HepG2 (cell line): ENCODE data around the gene FETUB. TPM values are rescaled to one million over a fixed set of nuclear protein-coding genes. Genes with fewer than 3 reads are reported as not detected.
A peak's percentile ranks its signal among the peaks of the same experiment; 100 is the strongest.

Source experiments
- ARID2 ChIP-seq: sonication (generic); formaldehyde crosslinking; IDR thresholded peaks from 2 replicates; pipeline ENCODE4 v1.8.1; 2022; ENCODE audit warnings: mild to moderate bottlenecking, missing genetic modification reagents, borderline replicate concordance
- ARNTL ChIP-seq: sonication (generic); formaldehyde crosslinking; IDR thresholded peaks from 2 replicates; pipeline ENCODE4 v1.4.0; 2020; ENCODE audit warnings: mild to moderate bottlenecking, missing genetic modification reagents
- CREB1 ChIP-seq, 2 experiments: fragments of 450-650 bp in 1 of 2; IDR thresholded peaks; 2 replicates each; pipeline ENCODE4 v1.6.1; 2016 to 2017; ENCODE audit warnings: control low read depth in 1 of 2, mild to moderate bottlenecking in 1 of 2, missing compliant biosample characterization in 1 of 2, missing genetic modification characterization in 1 of 2
- FOXA1 ChIP-seq, 2 experiments: fragments of 450-650 bp in 1 of 2; sonication (generic) in 1 of 2; formaldehyde crosslinking in 1 of 2; IDR thresholded peaks; 2 replicates each; pipeline versions ENCODE4 v1.4.0 to v1.6.1; 2016 to 2020; ENCODE audit warnings: missing genetic modification reagents in 1 of 2
- FOXK1 ChIP-seq: sonication (generic); formaldehyde crosslinking; IDR thresholded peaks from 2 replicates; pipeline ENCODE4 v1.4.0; 2020; ENCODE audit warnings: low read depth, missing genetic modification reagents, borderline replicate concordance
- FOXP1 ChIP-seq, 2 experiments: fragments of 450-650 bp in 1 of 2; IDR thresholded peaks; 2 replicates each; pipeline ENCODE4 v1.6.1; 2017 to 2018; ENCODE audit warnings: antibody characterized with exemption in 1 of 2
- GTF2F1 ChIP-seq: fragments of 150-350 bp; IDR thresholded peaks from 2 replicates; pipeline ENCODE4 v1.6.1; 2014; ENCODE audit warnings: low read length
- HNRNPK ChIP-seq: fragments of 200-400 bp; formaldehyde crosslinking; IDR thresholded peaks from 2 replicates; pipeline ENCODE4 v1.6.1; 2018; ENCODE audit warnings: low read length, low read depth, moderate library complexity, mild to moderate bottlenecking; ENCODE audit not compliant: poor library complexity, severe bottlenecking
- KAT8 ChIP-seq: IDR thresholded peaks from 2 replicates; pipeline ENCODE4 v1.6.1; 2016; ENCODE audit warnings: missing genetic modification reagents, missing compliant biosample characterization
- MBD4 ChIP-seq: IDR thresholded peaks from 2 replicates; pipeline ENCODE4 v1.6.1; 2012; ENCODE audit warnings: low read length, inconsistent platforms, borderline replicate concordance
- PLSCR1 ChIP-seq: sonication (generic); formaldehyde crosslinking; IDR thresholded peaks from 2 replicates; pipeline ENCODE4 v1.5.0; 2020; ENCODE audit warnings: missing genetic modification reagents, mild to moderate bottlenecking, borderline replicate concordance
- RFX1 ChIP-seq: fragments of 450-650 bp; IDR thresholded peaks from 2 replicates; pipeline ENCODE4 v1.6.1; 2017
- SMAD1 ChIP-seq: sonication (generic); formaldehyde crosslinking; IDR thresholded peaks from 2 replicates; pipeline ENCODE4 v1.4.0; 2020; ENCODE audit warnings: missing genetic modification reagents, low read depth, mild to moderate bottlenecking, borderline replicate concordance
- SSRP1 ChIP-seq: IDR thresholded peaks from 2 replicates; pipeline ENCODE4 v1.6.1; 2016; ENCODE audit warnings: control low read depth
- TP53 ChIP-seq: sonication (generic); formaldehyde crosslinking; conservative IDR thresholded peaks from 2 replicates; pipeline ENCODE4 v1.4.0; 2020; ENCODE audit warnings: missing genetic modification reagents
- XBP1 ChIP-seq: sonication (generic); formaldehyde crosslinking; IDR thresholded peaks from 2 replicates; pipeline ENCODE4 v1.5.0; 2020; ENCODE audit warnings: missing genetic modification reagents
- ZBTB42 ChIP-seq: sonication (generic); formaldehyde crosslinking; IDR thresholded peaks from 2 replicates; pipeline ENCODE4 v1.5.0; 2020; ENCODE audit warnings: mild to moderate bottlenecking, missing genetic modification reagents
- ZNF24 ChIP-seq: fragments of 450-650 bp; IDR thresholded peaks from 2 replicates; pipeline ENCODE4 v1.6.1; 2017; ENCODE audit warnings: antibody characterized with exemption, mild to moderate bottlenecking
- ZNF256 ChIP-seq: sonication (generic); formaldehyde crosslinking; conservative IDR thresholded peaks from 2 replicates; pipeline ENCODE4 v1.4.0; 2020; ENCODE audit warnings: missing genetic modification reagents
- ZNF282 ChIP-seq: fragments of 450-650 bp; IDR thresholded peaks from 2 replicates; pipeline ENCODE4 v1.6.1; 2018; ENCODE audit not compliant: partially characterized antibody
- ZNF33A ChIP-seq: sonication (generic); formaldehyde crosslinking; IDR thresholded peaks from 2 replicates; pipeline ENCODE4 v1.5.1; 2020; ENCODE audit warnings: missing genetic modification reagents, mild to moderate bottlenecking, moderate library complexity, borderline replicate concordance
- ZNF766 ChIP-seq: sonication (generic); formaldehyde crosslinking; IDR thresholded peaks from 2 replicates; pipeline ENCODE4 v1.5.0; 2020; ENCODE audit warnings: missing genetic modification reagents, borderline replicate concordance
- ZNF816 ChIP-seq: sonication (generic); formaldehyde crosslinking; IDR thresholded peaks from 2 replicates; pipeline ENCODE4 v1.8.0; 2022; ENCODE audit warnings: missing genetic modification reagents, mild to moderate bottlenecking, borderline replicate concordance
- polyA plus RNA-seq, 8 experiments: library from polyadenylated mRNA; depleted of rRNA in 3 of 8; stranded (reverse) in 7 of 8; unstranded in 1 of 8; fragments of >200 nt; fragmentation: Illumina TruSeq in 4 of 8; extraction: Trizol in 4 of 8; gene quantifications; 2 replicates each; pipeline versions ENCODE4 v1.2.1 to v1.2.3, GENCODE V29; 2011 to 2016; ENCODE audit warnings: low read depth in 4 of 8, missing spikeins in 1 of 8, mixed read lengths in 1 of 8; ENCODE audit not compliant: insufficient read depth in 1 of 8
- total RNA-seq, 5 experiments: library from RNA; depleted of rRNA; stranded (reverse); fragments of >200 nt; fragmentation: Illumina TruSeq; extraction: Trizol; gene quantifications; 2 replicates each; pipeline ENCODE4 v1.2.3, GENCODE V29; 2016; ENCODE audit warnings: low read depth in 1 of 5
- TF ChIP-seq, protein P1 (sequence below): conservative IDR thresholded peaks from 2 replicates; pipeline ENCODE4 v1.6.1; 2018; ENCODE audit warnings: missing genetic modification reagents
- TF ChIP-seq, protein P2 (sequence below): sonication (generic); formaldehyde crosslinking; conservative IDR thresholded peaks from 2 replicates; pipeline ENCODE4 v1.4.0; 2020; ENCODE audit warnings: missing genetic modification reagents
- TF ChIP-seq, protein P3 (sequence below): sonication (generic); formaldehyde crosslinking; IDR thresholded peaks from 2 replicates; pipeline ENCODE4 v1.8.0; 2022; ENCODE audit warnings: mild to moderate bottlenecking, missing genetic modification reagents

The FETUB gene
- total and polyA plus RNA-seq, 2 of the 13 experiments (the other 11 are each of a cell fraction or from before 2014, with no cell fraction given) = 2.1 to 4.4 TPM

GRCh38 chr3:186621894-186622650 is 18.1 kb upstream of the FETUB start (continued):
- TF ChIP-seq, protein P1, sequence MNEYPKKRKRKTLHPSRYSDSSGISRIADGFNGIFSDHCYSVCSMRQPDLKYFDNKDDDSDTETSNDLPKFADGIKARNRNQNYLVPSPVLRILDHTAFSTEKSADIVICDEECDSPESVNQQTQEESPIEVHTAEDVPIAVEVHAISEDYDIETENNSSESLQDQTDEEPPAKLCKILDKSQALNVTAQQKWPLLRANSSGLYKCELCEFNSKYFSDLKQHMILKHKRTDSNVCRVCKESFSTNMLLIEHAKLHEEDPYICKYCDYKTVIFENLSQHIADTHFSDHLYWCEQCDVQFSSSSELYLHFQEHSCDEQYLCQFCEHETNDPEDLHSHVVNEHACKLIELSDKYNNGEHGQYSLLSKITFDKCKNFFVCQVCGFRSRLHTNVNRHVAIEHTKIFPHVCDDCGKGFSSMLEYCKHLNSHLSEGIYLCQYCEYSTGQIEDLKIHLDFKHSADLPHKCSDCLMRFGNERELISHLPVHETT (CRISPR knock-in tag) = no peak
- TF ChIP-seq SSRP1 (peak; percentile 80), GTF2F1 (no peak), ZNF33A (CRISPR knock-in tag) (no peak), TP53 (CRISPR knock-in tag) (no peak), MBD4 (no peak), FOXP1 (IDR thresholded peaks at IDR 0.05) (no peak), FOXP1 (CRISPR knock-in tag; IDR thresholded peaks at IDR 0.05) (0 out of 2 replicates have a peak, but pooled peaks have one; percentile 2), ZNF766 (CRISPR knock-in tag) (no peak), HNRNPK (no peak), KAT8 (CRISPR knock-in tag) (peak; percentile 0; the same call in 1 of the 2 replicates), RFX1 (no peak), ZNF282 (no peak), ARID2 (CRISPR knock-in tag) (no peak), ARNTL (CRISPR knock-in tag) (no peak), FOXK1 (CRISPR knock-in tag) (no peak), PLSCR1 (CRISPR knock-in tag) (no peak), FOXA1 (IDR thresholded peaks at IDR 0.05) (no peak), FOXA1 (CRISPR knock-in tag; IDR thresholded peaks at IDR 0.05) (no peak), SMAD1 (CRISPR knock-in tag) (no peak), ZBTB42 (no peak), XBP1 (CRISPR knock-in tag) (no peak), CREB1 (IDR thresholded peaks at IDR 0.05) (no peak), CREB1 (CRISPR knock-in tag; IDR thresholded peaks at IDR 0.05) (no peak), ZNF256 (CRISPR knock-in tag) (no peak), ZNF24 (no peak), ZNF816 (CRISPR knock-in tag) (peak; percentile 16; the same call in 1 of the 2 replicates)
- TF ChIP-seq, protein P2, sequence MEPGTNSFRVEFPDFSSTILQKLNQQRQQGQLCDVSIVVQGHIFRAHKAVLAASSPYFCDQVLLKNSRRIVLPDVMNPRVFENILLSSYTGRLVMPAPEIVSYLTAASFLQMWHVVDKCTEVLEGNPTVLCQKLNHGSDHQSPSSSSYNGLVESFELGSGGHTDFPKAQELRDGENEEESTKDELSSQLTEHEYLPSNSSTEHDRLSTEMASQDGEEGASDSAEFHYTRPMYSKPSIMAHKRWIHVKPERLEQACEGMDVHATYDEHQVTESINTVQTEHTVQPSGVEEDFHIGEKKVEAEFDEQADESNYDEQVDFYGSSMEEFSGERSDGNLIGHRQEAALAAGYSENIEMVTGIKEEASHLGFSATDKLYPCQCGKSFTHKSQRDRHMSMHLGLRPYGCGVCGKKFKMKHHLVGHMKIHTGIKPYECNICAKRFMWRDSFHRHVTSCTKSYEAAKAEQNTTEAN (CRISPR knock-in tag) = no peak
- TF ChIP-seq, protein P3, sequence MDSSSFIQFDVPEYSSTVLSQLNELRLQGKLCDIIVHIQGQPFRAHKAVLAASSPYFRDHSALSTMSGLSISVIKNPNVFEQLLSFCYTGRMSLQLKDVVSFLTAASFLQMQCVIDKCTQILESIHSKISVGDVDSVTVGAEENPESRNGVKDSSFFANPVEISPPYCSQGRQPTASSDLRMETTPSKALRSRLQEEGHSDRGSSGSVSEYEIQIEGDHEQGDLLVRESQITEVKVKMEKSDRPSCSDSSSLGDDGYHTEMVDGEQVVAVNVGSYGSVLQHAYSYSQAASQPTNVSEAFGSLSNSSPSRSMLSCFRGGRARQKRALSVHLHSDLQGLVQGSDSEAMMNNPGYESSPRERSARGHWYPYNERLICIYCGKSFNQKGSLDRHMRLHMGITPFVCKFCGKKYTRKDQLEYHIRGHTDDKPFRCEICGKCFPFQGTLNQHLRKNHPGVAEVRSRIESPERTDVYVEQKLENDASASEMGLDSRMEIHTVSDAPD = no peak
